Thoracic aorta (tissue), 2 donors: ENCODE results near the gene SLC5A11. TPM values are rescaled to one million over a fixed set of nuclear protein-coding genes. Genes with fewer than 3 reads are reported as not detected.

ENCODE experiments used
- ATAC-seq: fragments of 150-250 bp; one replicate; pipeline ENCODE4 v1.8.0; 2017; ENCODE audit warnings: low read depth; ENCODE audit not compliant: insufficient number of reproducible peaks, low FRiP score
- DNase-seq: peaks from one replicate; pipeline ENCODE4 v3.0.0-alpha.2; 2020; ENCODE audit warnings: low spot score
- H3K27ac ChIP-seq, 2 donors: fragments of 200-600 bp; sonication (generic); 1 replicate in 1 of 2; 2 replicates in 1 of 2; pipeline ENCODE4 v1.5.1; 2016; ENCODE audit warnings: mild to moderate bottlenecking in 2 of 2, moderate library complexity in 2 of 2
- H3K27me3 ChIP-seq: fragments of 200-600 bp; sonication (generic); replicated peaks from 2 replicates; pipeline ENCODE4 v1.6.0; 2016; ENCODE audit warnings: mild to moderate bottlenecking; ENCODE audit not compliant: insufficient read depth
- H3K36me3 ChIP-seq: fragments of 200-600 bp; sonication (generic); one replicate; pipeline ENCODE4 v1.5.1; 2016
- H3K4me1 ChIP-seq, 2 donors: fragments of 200-600 bp; sonication (generic); 1 replicate in 1 of 2; 2 replicates in 1 of 2; pipeline versions ENCODE4 v1.5.1 to v1.6.0; 2016; ENCODE audit warnings: low read depth in 2 of 2, mild to moderate bottlenecking in 1 of 2; ENCODE audit not compliant: control insufficient read depth in 1 of 2
- H3K4me3 ChIP-seq: fragments of 200-600 bp; sonication (generic); 2 replicates; pipeline ENCODE4 v1.5.1; 2016; ENCODE audit warnings: mild to moderate bottlenecking
- H3K9me3 ChIP-seq: fragments of 200-600 bp; sonication (generic); 2 replicates; pipeline ENCODE4 v1.5.1; 2016
- total RNA-seq, 2 donors: library from RNA; depleted of rRNA; stranded (reverse); fragments of >200 nt; gene quantifications; one replicate each; pipeline versions ENCODE4 v1.1.0 to v1.2.3, GENCODE V29; 2016
- TF ChIP-seq, protein P1 (sequence below): fragments of 200-600 bp; sonication (generic); IDR thresholded peaks from one replicate; pipeline ENCODE4 v1.5.1; 2019; ENCODE audit warnings: antibody characterized with exemption

SLC5A11 gene
- total RNA-seq, 2 donors from 2014 or later: 17.7 TPM; not detected in 1

DNA sequence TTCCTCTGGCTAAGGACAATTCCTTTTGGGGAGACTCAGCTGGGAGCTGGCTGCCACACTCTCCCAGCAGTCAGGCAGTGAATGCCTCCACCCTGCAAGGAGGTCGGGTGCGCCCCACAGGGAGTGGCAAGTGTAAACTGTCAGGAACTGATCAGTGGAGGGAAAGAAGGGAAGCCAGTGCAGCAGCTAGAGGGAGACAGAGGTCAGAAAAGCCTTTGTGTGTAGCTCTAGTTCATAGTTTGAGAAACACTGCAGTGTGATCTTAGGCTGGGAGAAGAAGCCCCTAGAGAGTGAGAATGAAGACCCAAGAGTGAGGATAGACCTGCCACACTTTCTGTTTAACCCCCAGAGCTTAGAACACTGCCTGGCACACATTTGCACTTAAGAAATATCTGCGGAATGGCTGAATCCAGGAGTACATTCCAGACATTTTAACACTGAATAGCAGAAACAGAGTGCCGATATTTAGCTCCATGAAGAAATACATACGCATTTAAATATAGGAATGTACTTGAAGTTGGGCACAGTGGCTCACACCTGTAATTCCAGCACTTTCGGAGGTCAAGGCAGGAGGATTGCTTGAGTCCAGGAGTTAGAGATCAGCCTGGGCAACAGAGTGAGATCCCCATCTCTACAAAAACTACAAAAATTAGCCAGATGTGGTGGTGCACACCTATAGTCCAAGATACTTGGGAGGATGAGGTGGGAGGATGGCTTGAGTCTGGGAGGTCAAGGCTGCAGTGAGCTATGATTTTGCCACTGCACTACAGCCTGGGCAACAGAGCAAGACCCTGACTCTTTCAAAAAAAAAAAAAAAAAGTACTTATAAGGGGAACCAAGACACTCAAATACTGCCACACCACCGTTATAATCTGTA is 11.1 kb upstream of the SLC5A11 start:
- Histone ChIP-seq H3K4me3 (no peak overlapping the region), H3K4me1 (peaks cover 0 to 18% of the 10 kb centered on the region in 2 donors), H3K27me3 (no peaks in the 10 kb centered on the region), H3K36me3 (peaks cover 3% of the 10 kb centered on the region), H3K9me3 (no peaks in the 10 kb centered on the region), H3K27ac (no peak overlapping the region)
- TF ChIP-seq, protein P1, sequence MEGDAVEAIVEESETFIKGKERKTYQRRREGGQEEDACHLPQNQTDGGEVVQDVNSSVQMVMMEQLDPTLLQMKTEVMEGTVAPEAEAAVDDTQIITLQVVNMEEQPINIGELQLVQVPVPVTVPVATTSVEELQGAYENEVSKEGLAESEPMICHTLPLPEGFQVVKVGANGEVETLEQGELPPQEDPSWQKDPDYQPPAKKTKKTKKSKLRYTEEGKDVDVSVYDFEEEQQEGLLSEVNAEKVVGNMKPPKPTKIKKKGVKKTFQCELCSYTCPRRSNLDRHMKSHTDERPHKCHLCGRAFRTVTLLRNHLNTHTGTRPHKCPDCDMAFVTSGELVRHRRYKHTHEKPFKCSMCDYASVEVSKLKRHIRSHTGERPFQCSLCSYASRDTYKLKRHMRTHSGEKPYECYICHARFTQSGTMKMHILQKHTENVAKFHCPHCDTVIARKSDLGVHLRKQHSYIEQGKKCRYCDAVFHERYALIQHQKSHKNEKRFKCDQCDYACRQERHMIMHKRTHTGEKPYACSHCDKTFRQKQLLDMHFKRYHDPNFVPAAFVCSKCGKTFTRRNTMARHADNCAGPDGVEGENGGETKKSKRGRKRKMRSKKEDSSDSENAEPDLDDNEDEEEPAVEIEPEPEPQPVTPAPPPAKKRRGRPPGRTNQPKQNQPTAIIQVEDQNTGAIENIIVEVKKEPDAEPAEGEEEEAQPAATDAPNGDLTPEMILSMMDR: no peak
- DNase-seq (no peak), ATAC-seq (no peak)

DNA sequence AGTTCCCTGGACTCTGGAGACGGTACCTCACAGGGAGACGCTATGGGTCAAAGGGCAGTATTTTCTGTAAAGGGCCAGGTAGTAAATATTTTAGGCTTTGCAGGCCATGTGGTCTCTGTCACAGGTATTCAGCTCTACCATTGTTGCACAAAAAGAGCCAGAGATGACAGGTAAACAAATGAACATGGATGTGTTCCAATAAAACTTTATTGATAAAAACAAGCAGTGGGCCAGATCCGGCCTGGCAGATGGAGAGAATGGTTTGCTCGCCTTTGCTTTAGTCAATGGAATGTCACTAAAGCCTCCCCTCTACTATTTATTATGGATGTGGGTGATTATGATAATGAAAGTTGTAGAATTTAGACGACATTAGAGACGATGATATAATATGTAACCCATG is 8.9 kb upstream of the SLC5A11 start:
- ATAC-seq: no peak
- H3K4me3 ChIP-seq: no peak overlapping the region
- no peaks in the 10 kb centered on the region for H3K9me3 ChIP-seq
- DNase-seq: no peak
- peaks cover 0 to 19% of the 10 kb centered on the region in 2 donors for H3K4me1 ChIP-seq
- H3K36me3 ChIP-seq: peaks cover 3% of the 10 kb centered on the region
- no peak overlapping the region for H3K27ac ChIP-seq
- no peaks in the 10 kb centered on the region for H3K27me3 ChIP-seq
- TF ChIP-seq, protein P1: no peak

DNA sequence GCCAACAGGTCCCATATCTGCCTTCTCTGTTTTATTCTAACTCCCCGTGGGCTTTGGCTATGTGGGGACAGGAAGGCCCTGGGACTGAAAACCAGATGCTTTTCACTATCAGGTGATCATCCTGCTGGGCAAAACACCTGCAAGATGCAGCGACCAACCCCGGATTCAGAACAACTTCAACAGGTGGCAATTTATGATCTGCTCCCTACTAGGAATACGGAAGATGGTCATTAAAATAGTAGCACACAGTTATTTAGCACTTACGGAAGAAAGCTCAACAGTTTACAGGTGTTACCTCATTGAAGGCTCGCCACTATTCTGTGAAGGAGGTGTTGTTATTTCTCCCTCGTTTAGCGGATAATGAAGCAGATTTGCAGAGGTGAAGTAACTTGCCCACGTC is 7.8 kb upstream of the SLC5A11 start:
- Histone ChIP-seq H3K4me3 (no peak overlapping the region), H3K27ac (peak overlapping the region; percentile 60 to 68), H3K36me3 (peaks cover under 1% of the 10 kb centered on the region), H3K9me3 (no peaks in the 10 kb centered on the region), H3K27me3 (no peaks in the 10 kb centered on the region), H3K4me1 (peaks cover 0 to 19% of the 10 kb centered on the region in 2 donors)
- DNase-seq: no peak
- TF ChIP-seq, protein P1: no peak
- ATAC-seq: no peak

DNA sequence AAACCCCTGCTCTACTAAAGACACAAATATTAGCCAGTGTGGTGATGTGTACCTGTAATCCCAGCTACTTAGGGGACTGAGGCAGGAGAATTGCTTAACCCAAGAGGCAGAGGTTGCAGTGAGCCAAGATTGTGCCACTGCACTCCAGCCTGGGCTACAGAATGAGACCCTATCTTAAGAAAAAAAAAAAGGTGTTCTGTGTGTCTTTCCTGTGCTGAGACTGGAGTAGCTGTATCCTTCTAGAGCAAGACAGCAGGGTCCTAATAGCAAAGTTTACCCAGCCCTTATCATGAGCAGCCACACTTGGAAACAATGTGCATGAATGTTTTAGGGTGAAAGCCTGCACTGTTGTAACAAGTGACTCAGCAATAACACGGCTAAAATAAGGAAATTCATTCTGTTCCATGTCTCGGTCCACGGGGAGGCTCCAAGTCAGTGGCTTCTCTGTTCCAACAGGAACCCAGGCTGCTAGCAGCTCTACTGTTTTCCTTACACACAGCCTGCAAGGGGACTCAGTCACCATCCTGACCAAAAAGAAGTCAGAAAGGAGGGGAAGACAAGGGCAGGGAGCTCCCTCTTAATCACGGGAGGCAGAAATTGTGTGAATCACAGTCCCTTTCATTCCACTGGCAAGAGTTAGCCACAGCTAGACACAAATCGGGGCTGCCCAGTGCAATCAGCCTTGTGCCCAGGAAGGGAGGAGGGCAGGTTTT is 7.1 kb upstream of the SLC5A11 start:
- no peaks in the 10 kb centered on the region for H3K27me3 ChIP-seq
- TF ChIP-seq, protein P1: no peak
- DNase-seq: peak; percentile 19
- no peaks in the 10 kb centered on the region for H3K9me3 ChIP-seq
- no peaks in the 10 kb centered on the region for H3K36me3 ChIP-seq
- H3K4me3 ChIP-seq: peak overlapping the region; percentile 34
- H3K27ac ChIP-seq: peak overlapping the region; percentile 60 to 68
- peak; percentile 76 for ATAC-seq
- peaks cover 0 to 19% of the 10 kb centered on the region in 2 donors for H3K4me1 ChIP-seq

DNA sequence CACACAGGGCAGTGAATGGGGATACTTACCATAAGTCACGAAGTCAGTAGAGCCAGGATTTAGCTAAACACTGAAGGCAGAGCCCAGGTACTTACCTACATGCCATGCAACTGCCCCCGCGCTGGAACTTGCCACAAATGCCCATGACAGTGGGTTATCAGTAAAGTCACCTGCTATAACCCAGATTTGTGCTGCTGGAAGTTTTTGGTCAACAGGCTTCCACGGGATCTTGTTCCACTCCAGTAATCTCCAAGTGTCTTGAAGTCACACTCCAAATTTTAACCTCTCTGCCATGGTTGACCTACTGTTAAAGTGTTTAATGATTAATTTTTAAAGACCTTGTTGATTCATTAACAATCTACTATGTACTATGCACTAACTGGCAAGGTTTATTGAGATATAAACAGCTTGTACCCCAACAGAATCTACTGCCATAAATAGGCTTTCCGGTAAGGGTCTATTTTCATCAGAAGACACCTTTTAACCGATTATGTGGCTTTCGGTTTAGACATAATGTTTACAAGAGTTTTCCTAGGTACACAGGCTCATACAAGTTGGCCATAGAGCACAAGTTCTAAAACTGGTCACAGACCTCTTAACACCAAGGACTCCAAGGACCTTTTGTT is 6.3 kb upstream of the SLC5A11 start:
- no peak for DNase-seq
- H3K4me1 ChIP-seq: peaks cover 0 to 19% of the 10 kb centered on the region in 2 donors
- H3K27ac ChIP-seq: peak overlapping the region; percentile 60 to 68
- H3K27me3 ChIP-seq: no peaks in the 10 kb centered on the region
- peak; percentile 11 for ATAC-seq
- H3K9me3 ChIP-seq: no peaks in the 10 kb centered on the region
- TF ChIP-seq, protein P1: no peak
- H3K36me3 ChIP-seq: no peaks in the 10 kb centered on the region
- peak overlapping the region; percentile 34 for H3K4me3 ChIP-seq
